Glutamatergic neuron (in vitro differentiated cells): ENCODE measurements around the gene FOXL1. TPM values are rescaled to one million over a fixed set of nuclear protein-coding genes. Genes with fewer than 3 reads are reported as not detected.

Experiments used
- DNase-seq: peaks from one replicate; pipeline ENCODE4 v3.0.0; 2022
- H3K27ac Mint-ChIP-seq: one replicate; pipeline ENCODE4 v1.8.0; 2020; ENCODE audit warnings: mild to moderate bottlenecking, mixed read lengths, inconsistent platforms; ENCODE audit not compliant: unreplicated experiment
- H3K27me3 Mint-ChIP-seq: one replicate; pipeline ENCODE4 v1.8.0; 2020; ENCODE audit warnings: mild to moderate bottlenecking, moderate library complexity, mixed read lengths, inconsistent platforms; ENCODE audit not compliant: unreplicated experiment
- H3K36me3 Mint-ChIP-seq: one replicate; pipeline ENCODE4 v1.8.0; 2020; ENCODE audit warnings: mild to moderate bottlenecking, mixed read lengths, inconsistent platforms; ENCODE audit not compliant: unreplicated experiment
- H3K4me1 Mint-ChIP-seq: one replicate; pipeline ENCODE4 v1.8.0; 2020; ENCODE audit warnings: mild to moderate bottlenecking, low read depth, mixed read lengths, inconsistent platforms; ENCODE audit not compliant: unreplicated experiment
- H3K4me3 Mint-ChIP-seq: one replicate; pipeline ENCODE4 v1.8.0; 2020; ENCODE audit warnings: mild to moderate bottlenecking, mixed read lengths, inconsistent platforms; ENCODE audit not compliant: unreplicated experiment
- H3K9me3 Mint-ChIP-seq: one replicate; pipeline ENCODE4 v1.8.0; 2020; ENCODE audit warnings: mild to moderate bottlenecking, moderate library complexity, mixed read lengths, inconsistent platforms; ENCODE audit not compliant: unreplicated experiment
- total RNA-seq: library from RNA; stranded (reverse); fragmentation: NEBNext Ultra II Directional; extraction: Animal tissue kit (Norgen Biotek cat#: 25700); gene quantifications from one replicate; pipeline ENCODE4 v1.2.1, GENCODE V29; 2021; ENCODE audit not compliant: unreplicated experiment
- TF ChIP-seq, protein P1 (sequence below): fragments of 200-600 bp; sonication (generic); IDR thresholded peaks from one replicate; pipeline ENCODE4 v1.5.0; 2021; ENCODE audit not compliant: partially characterized antibody, unreplicated experiment

FOXL1 gene
- total RNA-seq, 1 donor from 2014 or later: not detected

DNA sequence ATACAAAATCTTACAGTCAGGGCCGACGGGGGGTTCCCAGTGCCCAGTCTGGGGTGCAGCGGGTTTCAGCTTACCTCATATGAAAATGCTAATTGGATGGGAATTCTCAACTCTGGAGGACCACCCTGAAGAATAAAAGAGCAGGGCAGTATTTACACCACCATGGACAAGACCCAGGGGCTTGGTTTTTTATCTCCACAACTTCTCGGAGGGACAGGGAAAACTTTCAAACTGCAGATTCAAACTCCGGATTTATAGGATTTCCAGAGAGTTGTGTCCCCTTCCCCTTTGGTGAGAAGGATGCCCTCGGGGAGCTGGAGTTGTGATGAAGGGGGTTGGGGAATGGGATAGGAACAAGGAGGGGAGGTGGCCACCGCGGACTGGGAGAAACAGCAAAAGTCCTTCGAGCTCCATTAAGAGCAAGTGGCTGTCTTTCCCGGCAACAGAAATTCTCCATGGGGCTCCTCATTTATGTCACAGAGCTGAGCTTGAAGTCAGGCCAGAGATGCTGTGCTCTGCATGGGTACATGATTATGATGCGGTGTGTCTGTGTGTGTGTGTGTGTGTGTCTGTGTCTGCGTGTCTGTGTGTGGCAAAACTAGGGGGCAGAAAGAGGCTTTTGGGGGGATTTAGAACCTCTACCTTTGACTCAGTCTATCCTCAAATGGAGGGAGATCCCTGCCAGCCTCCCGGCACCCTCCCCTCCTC lies 15.7 kb downstream of the FOXL1 start:
- Mint-ChIP-seq H3K9me3 (no peaks in the 10 kb centered on the region), H3K4me1 (no peaks in the 10 kb centered on the region), H3K27ac (no peak overlapping the region), H3K4me3 (no peak overlapping the region), H3K27me3 (peaks cover 3% of the 10 kb centered on the region), H3K36me3 (peaks cover 8% of the 10 kb centered on the region)
- TF ChIP-seq, protein P1, sequence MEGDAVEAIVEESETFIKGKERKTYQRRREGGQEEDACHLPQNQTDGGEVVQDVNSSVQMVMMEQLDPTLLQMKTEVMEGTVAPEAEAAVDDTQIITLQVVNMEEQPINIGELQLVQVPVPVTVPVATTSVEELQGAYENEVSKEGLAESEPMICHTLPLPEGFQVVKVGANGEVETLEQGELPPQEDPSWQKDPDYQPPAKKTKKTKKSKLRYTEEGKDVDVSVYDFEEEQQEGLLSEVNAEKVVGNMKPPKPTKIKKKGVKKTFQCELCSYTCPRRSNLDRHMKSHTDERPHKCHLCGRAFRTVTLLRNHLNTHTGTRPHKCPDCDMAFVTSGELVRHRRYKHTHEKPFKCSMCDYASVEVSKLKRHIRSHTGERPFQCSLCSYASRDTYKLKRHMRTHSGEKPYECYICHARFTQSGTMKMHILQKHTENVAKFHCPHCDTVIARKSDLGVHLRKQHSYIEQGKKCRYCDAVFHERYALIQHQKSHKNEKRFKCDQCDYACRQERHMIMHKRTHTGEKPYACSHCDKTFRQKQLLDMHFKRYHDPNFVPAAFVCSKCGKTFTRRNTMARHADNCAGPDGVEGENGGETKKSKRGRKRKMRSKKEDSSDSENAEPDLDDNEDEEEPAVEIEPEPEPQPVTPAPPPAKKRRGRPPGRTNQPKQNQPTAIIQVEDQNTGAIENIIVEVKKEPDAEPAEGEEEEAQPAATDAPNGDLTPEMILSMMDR: no peak
- DNase-seq: no peak

DNA sequence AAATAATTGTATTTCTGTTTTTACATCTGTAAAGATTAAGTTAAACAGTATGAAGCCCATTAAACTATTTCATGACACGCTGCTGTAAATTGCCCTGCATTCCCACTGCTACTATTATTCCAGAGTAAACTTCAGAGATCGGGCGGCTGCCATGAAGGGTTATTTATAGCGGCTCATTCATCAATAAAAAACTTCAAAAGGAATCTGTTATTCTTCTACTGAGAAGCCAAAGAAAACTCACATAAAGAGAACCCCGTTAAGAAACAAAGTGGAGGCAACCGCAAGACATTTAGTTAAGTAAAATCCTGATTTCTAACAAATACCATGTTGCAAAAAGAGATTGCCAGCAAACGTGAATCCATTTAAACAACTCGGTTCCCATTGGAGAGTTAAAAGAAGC lies 16.4 kb downstream of the FOXL1 start:
- Mint-ChIP-seq H3K4me3 (no peak overlapping the region), H3K27me3 (peaks cover 3% of the 10 kb centered on the region), H3K9me3 (no peaks in the 10 kb centered on the region), H3K4me1 (peaks cover 2% of the 10 kb centered on the region), H3K36me3 (peaks cover 11% of the 10 kb centered on the region), H3K27ac (no peak overlapping the region)
- DNase-seq: no peak
- TF ChIP-seq, protein P1: no peak

DNA sequence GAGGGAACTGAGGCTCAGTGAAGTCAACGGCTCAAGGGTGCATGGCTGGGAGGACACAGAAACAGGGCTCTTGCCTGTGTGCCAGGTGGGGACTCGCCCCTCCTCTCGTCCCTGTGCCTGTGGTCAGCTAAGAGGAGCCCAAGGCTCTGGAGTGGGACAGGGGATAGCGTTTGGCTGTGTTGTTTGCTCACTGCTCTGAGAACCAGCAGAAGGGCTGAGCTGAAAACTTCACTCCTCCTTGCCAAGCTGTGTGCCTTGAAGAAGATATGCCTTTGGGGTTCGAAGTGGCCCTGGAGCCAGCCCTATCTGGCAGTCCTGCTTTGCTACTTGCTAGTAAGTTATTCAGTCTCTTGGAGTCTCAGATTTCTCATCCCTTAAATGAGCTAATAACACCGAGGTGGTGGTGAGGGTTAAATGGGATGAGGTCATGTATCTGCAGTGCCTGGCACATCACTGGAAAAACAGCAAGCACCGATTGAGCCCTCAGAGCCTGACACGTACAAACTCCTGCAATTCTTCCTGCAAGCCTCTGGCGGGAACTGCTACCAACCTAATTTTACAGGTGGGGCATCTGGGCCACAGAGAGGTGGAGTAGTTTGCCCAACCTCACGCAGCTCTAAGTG lies 17.7 kb downstream of the FOXL1 start:
- DNase-seq: no peak
- H3K9me3 Mint-ChIP-seq: no peaks in the 10 kb centered on the region
- TF ChIP-seq, protein P1: no peak
- no peak overlapping the region for H3K27ac Mint-ChIP-seq
- peaks cover 2% of the 10 kb centered on the region for H3K4me1 Mint-ChIP-seq
- peaks cover 3% of the 10 kb centered on the region for H3K27me3 Mint-ChIP-seq
- H3K36me3 Mint-ChIP-seq: peaks cover 9% of the 10 kb centered on the region
- no peak overlapping the region for H3K4me3 Mint-ChIP-seq

DNA sequence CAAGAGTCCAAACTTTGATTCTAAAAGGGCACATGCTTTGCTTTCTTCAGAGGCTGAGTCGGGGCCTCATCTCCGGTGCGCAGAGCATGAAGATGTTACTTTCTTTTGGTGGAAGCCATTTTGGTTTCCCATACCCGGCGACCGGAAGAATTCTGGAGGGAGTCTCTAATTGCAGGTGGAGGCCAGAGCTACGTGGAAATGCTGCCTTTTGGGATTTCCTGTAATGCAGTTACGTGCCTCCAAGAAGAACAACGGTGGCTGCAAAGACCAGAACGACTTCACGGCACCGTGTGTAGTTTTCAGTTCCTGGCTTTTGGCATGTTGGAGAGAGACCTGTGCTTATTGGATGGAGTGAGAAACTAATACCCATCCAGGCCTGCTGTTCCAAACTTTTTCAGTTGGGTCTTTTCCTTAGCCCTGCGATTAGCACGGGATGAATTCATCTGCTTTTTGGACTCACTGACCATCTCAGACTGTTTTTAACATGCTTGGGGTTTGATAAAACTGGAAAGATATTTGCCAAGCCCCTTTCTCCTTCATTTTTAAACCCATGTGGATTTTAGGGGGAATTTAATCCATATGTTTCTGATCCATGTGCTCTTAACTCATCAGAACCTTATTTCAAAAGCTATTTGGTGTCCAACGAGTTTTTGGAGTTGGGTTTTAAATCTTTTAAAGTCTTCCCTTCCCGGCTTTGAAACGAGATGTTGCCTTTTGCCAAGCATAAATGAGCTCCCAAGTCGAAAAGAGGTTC lies 19.0 kb downstream of the FOXL1 start:
- Mint-ChIP-seq H3K27me3 (peaks cover 4% of the 10 kb centered on the region), H3K4me1 (peaks cover 4% of the 10 kb centered on the region), H3K4me3 (no peak overlapping the region), H3K27ac (no peak overlapping the region), H3K9me3 (no peaks in the 10 kb centered on the region), H3K36me3 (peaks cover 5% of the 10 kb centered on the region)
- DNase-seq: no peak
- TF ChIP-seq, protein P1: no peak
